B cell (primary cell): ENCODE data around the gene SERPINE1. TPM values are rescaled to one million over a fixed set of nuclear protein-coding genes. Genes with fewer than 3 reads are reported as not detected.
"Not testable (repeated sequence)": the region's sequence is repeated elsewhere in the genome, so short reads cannot be mapped to it uniquely, and the experiment has no call there.

Experiments
- ATAC-seq: fragments of 200-7000 bp; cut with Tn5 transposase; one replicate; pipeline ENCODE4 v1.10.0; 2021; ENCODE audit warnings: low read depth, mild to moderate bottlenecking, moderate number of reproducible peaks, moderate library complexity
- CTCF ChIA-PET: fragments of 350-600 bp; sonication (Branson Sonifier 250); formaldehyde crosslinking; loops from one replicate; lab custom pipeline; 2021; ENCODE audit warnings: antibody characterized with exemption, inconsistent platforms; lab: Charles Lee
- POLR2A ChIA-PET: fragments of 350-600 bp; sonication (Branson Sonifier 250); formaldehyde crosslinking; loops from one replicate; lab custom pipeline; 2021; ENCODE audit warnings: antibody characterized with exemption; lab: Charles Lee
- DNase-seq: peaks from one replicate; pipeline ENCODE4 v3.0.0; 2013
- H2AFZ ChIP-seq: 2 replicates; pipeline ENCODE4 v1.6.1; 2012; ENCODE audit warnings: mild to moderate bottlenecking, low read depth, low read length; ENCODE audit not compliant: insufficient read depth, poor library complexity, severe bottlenecking
- H3K27ac ChIP-seq, 2 donors: 1 replicate in 1 of 2; 2 replicates in 1 of 2; pipeline ENCODE4 v1.5.1; 2012 to 2013; ENCODE audit warnings: low read length in 2 of 2, mild to moderate bottlenecking in 2 of 2, moderate library complexity in 1 of 2
- H3K27me3 ChIP-seq, 4 experiments: fragments of 200-600 bp in 1 of 4; sonication (generic) in 1 of 4; replicated peaks in 1 of 4; 1 replicate in 2 of 4; 2 replicates in 2 of 4; pipeline versions ENCODE4 v1.6.1 to v1.7.0; 2013 to 2016; ENCODE audit warnings: low read length in 3 of 4, mild to moderate bottlenecking in 2 of 4, mixed read lengths in 1 of 4, moderate library complexity in 1 of 4; ENCODE audit not compliant: insufficient read depth in 4 of 4, control insufficient read depth in 3 of 4; ENCODE audit errors: control extremely low read depth in 1 of 4
- H3K36me3 ChIP-seq, 2 experiments: replicated peaks in 1 of 2; 1 replicate in 1 of 2; 2 replicates in 1 of 2; pipeline versions ENCODE4 v1.6.1 to v1.7.1; 2013; ENCODE audit warnings: low read length in 1 of 2; ENCODE audit not compliant: insufficient read depth in 2 of 2, control insufficient read depth in 1 of 2; ENCODE audit errors: control extremely low read depth in 1 of 2, extremely low read depth in 1 of 2
- H3K4me1 ChIP-seq, 2 donors: fragments of 200-600 bp in 1 of 2; sonication (generic) in 1 of 2; 1 replicate in 1 of 2; 2 replicates in 1 of 2; pipeline versions ENCODE4 v1.5.1 to v1.6.1; 2013 to 2017; ENCODE audit warnings: low read length in 2 of 2; ENCODE audit not compliant: control insufficient read depth in 2 of 2, insufficient read depth in 2 of 2
- H3K4me2 ChIP-seq: replicated peaks from 2 replicates; pipeline ENCODE3; 2012; ENCODE audit warnings: mild to moderate bottlenecking, low read depth, low read length; ENCODE audit not compliant: poor library complexity, severe bottlenecking
- H3K4me3 ChIP-seq, 5 experiments: fragments of 200-600 bp in 1 of 5; sonication (generic) in 1 of 5; 1 replicate in 3 of 5; 2 replicates in 2 of 5; pipeline versions ENCODE4 v1.5.1 to v1.7.0; 2011 to 2016; ENCODE audit warnings: low read length in 4 of 5, mild to moderate bottlenecking in 4 of 5, low read depth in 2 of 5, control low read depth in 1 of 5, moderate library complexity in 1 of 5; ENCODE audit not compliant: insufficient read depth in 1 of 5; ENCODE audit errors: control extremely low read depth in 1 of 5, extremely low read depth in 1 of 5
- H3K79me2 ChIP-seq: fragments of 200-600 bp; sonication (generic); one replicate; pipeline ENCODE4 v1.6.0; 2016; ENCODE audit warnings: low read length; ENCODE audit not compliant: control insufficient read depth, insufficient read depth
- H3K9ac ChIP-seq: fragments of 200-600 bp; sonication (generic); 2 replicates; pipeline ENCODE4 v1.6.1; 2017; ENCODE audit warnings: mild to moderate bottlenecking, low read length, moderate library complexity
- H3K9me3 ChIP-seq, 3 donors: one replicate each; pipeline versions ENCODE4 v1.6.1 to v1.7.1; 2013; ENCODE audit warnings: low read length in 2 of 3; ENCODE audit not compliant: control insufficient read depth in 2 of 3, insufficient read depth in 1 of 3; ENCODE audit errors: control extremely low read depth in 1 of 3
- H4K20me1 ChIP-seq: 2 replicates; pipeline ENCODE4 v1.6.0; 2012; ENCODE audit warnings: mild to moderate bottlenecking, low read length; ENCODE audit not compliant: insufficient read depth, control insufficient read depth, poor library complexity, severe bottlenecking
- H3K27ac Mint-ChIP-seq: one replicate; pipeline ENCODE4 v1.8.0; 2021; ENCODE audit warnings: mixed read lengths
- H3K27me3 Mint-ChIP-seq: one replicate; pipeline ENCODE4 v1.8.0; 2021; ENCODE audit warnings: mixed read lengths
- H3K4me1 Mint-ChIP-seq: one replicate; pipeline ENCODE4 v1.8.0; 2021; ENCODE audit warnings: mixed read lengths
- H3K4me3 Mint-ChIP-seq: one replicate; pipeline ENCODE4 v1.8.0; 2021; ENCODE audit warnings: mixed read lengths
- H3K9me3 Mint-ChIP-seq: one replicate; pipeline ENCODE4 v1.8.0; 2022; ENCODE audit warnings: mixed read lengths; ENCODE audit not compliant: insufficient read depth
- EZH2 ChIP-seq: IDR thresholded peaks from 2 replicates; pipeline ENCODE4 v1.6.1; 2012; ENCODE audit warnings: borderline replicate concordance, low read depth, mild to moderate bottlenecking, moderate library complexity, low read length; ENCODE audit not compliant: insufficient read depth, poor library complexity, severe bottlenecking
- WGBS: methylation state at CpG from one replicate; pipeline ENCODE4 v1.1.5; 2013; ENCODE audit warnings: missing lambda C conversion rate; ENCODE audit not compliant: insufficient coverage; 5-methylcytosine and 5-hydroxymethylcytosine counted together
- intact Hi-C: fragments of 100-400 bp; cut with micrococcal nuclease; formaldehyde crosslinking; loops from one replicate; pipeline ENCODE4 v1.10.0; 2022
- polyA plus RNA-seq: library from polyadenylated mRNA; depleted of rRNA; stranded (reverse); fragments of >200 nt; gene quantifications from 2 replicates; pipeline ENCODE4 v1.2.3, GENCODE V29; 2012
- total RNA-seq, 2 donors: library from RNA; stranded (reverse); fragments of 120-200 nt in 1 of 2; gene quantifications; 1 replicate in 1 of 2; 2 replicates in 1 of 2; pipeline versions ENCODE4 v1.2.3 to v1.2.4, GENCODE V29; 2013 to 2022
- TF ChIP-seq, protein P1 (sequence below): fragments of 200-600 bp; IDR thresholded peaks from one replicate; pipeline ENCODE4 v1.8.0; 2022; ENCODE audit warnings: antibody characterized with exemption, mild to moderate bottlenecking

Gene SERPINE1
- total and polyA plus RNA-seq, 2 donors (not counting 1 experiment from before 2014, with no cell fraction given): 0.07 to 0.09 TPM

DNA sequence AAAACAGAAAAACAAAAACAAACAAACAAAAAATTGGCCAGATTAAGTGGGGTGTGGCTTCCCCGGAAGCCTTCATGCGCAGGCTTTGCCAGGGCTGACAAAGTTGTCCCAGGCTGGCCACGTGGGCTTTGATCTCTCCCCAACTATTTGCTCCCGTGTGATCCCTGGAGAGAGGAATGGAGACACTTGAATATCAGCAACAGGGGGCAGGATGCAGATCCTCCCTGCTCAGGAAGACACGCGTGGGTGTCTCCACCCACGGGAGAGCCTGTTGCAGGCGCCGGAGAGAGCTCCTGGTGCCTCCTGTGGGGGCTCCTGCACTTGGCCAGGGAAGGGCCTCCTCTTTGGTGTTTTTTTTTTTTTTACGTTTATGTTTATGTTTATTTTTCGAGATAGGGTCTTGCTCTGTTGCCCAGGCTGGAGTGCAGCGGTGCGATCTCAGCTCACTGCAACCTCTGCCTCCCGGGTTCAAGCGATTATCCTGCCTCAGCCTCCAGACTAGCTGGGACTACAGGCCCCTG is 22.7 kb upstream of the SERPINE1 start:
- Histone ChIP-seq H3K79me2 (no peaks in the 10 kb centered on the region), H3K36me3 (no peaks in the 10 kb centered on the region), H4K20me1 (no peaks in the 10 kb centered on the region), H3K27ac (no peak overlapping the region), H3K4me2 (no peak overlapping the region), H3K27me3 (peaks cover 0 to 46% (median 10%) of the 10 kb centered on the region in 4 experiments), H2AFZ (no peak overlapping the region), H3K4me3 (no peak overlapping the region), H3K9me3 (peaks cover 0 to 5% (median 0%) of the 10 kb centered on the region in 3 donors), H3K9ac (no peak overlapping the region), H3K4me1 (no peaks in the 10 kb centered on the region)
- TF ChIP-seq EZH2: no peak
- TF ChIP-seq, protein P1, sequence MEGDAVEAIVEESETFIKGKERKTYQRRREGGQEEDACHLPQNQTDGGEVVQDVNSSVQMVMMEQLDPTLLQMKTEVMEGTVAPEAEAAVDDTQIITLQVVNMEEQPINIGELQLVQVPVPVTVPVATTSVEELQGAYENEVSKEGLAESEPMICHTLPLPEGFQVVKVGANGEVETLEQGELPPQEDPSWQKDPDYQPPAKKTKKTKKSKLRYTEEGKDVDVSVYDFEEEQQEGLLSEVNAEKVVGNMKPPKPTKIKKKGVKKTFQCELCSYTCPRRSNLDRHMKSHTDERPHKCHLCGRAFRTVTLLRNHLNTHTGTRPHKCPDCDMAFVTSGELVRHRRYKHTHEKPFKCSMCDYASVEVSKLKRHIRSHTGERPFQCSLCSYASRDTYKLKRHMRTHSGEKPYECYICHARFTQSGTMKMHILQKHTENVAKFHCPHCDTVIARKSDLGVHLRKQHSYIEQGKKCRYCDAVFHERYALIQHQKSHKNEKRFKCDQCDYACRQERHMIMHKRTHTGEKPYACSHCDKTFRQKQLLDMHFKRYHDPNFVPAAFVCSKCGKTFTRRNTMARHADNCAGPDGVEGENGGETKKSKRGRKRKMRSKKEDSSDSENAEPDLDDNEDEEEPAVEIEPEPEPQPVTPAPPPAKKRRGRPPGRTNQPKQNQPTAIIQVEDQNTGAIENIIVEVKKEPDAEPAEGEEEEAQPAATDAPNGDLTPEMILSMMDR: no peak
- no peak overlapping the region for H3K4me3 Mint-ChIP-seq
- ATAC-seq: no peak
- intact Hi-C loops: no loop called here
- no peak overlapping the region for H3K27ac Mint-ChIP-seq
- H3K9me3 Mint-ChIP-seq: no peaks in the 10 kb centered on the region
- peaks cover 38% of the 10 kb centered on the region for H3K27me3 Mint-ChIP-seq
- ChIA-PET CTCF (no interaction called here), POLR2A (no interaction called here)
- no peaks in the 10 kb centered on the region for H3K4me1 Mint-ChIP-seq
- 91% methylated on average over 14 of the region's 15 CpGs for WGBS
- no peak for DNase-seq

DNA sequence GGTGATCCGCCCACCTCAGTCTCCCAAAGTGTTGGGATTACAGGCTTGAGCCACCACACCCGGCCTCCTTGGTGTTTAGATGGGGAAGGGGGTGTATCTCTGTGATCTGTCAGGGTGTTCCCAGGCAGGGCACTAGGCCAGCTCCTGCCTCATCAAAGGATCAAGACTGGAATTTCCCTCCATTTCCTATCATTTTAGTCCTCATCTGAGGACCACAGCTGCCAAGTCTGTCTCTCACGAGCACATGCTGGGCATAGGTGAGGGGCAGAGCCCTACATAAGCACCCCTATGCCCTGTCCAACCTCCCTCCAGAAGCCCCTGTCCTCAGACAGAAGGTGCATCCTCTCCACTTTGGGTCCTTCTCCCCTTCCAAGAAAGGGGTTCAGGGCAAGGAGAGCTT is 22.1 kb upstream of the SERPINE1 start:
- intact Hi-C loops: no loop called here
- Histone ChIP-seq H3K4me3 (no peak overlapping the region), H3K9me3 (peaks cover 0 to 5% (median 0%) of the 10 kb centered on the region in 3 donors), H3K9ac (no peak overlapping the region), H3K79me2 (no peaks in the 10 kb centered on the region), H4K20me1 (no peaks in the 10 kb centered on the region), H3K4me2 (no peak overlapping the region), H3K27me3 (peaks cover 0 to 43% (median 10%) of the 10 kb centered on the region in 4 experiments), H3K36me3 (no peaks in the 10 kb centered on the region), H2AFZ (no peak overlapping the region), H3K4me1 (no peaks in the 10 kb centered on the region), H3K27ac (no peak overlapping the region)
- POLR2A ChIA-PET: no interaction called here
- Mint-ChIP-seq H3K27me3 (peaks cover 39% of the 10 kb centered on the region), H3K4me1 (no peaks in the 10 kb centered on the region), H3K9me3 (no peaks in the 10 kb centered on the region), H3K4me3 (no peak overlapping the region), H3K27ac (no peak overlapping the region)
- DNase-seq: no peak
- 57% methylated on average over 1 of the region's 3 CpGs for WGBS
- no peak for TF ChIP-seq EZH2
- TF ChIP-seq, protein P1: no peak
- CTCF ChIA-PET: no interaction called here
- ATAC-seq: no peak

DNA sequence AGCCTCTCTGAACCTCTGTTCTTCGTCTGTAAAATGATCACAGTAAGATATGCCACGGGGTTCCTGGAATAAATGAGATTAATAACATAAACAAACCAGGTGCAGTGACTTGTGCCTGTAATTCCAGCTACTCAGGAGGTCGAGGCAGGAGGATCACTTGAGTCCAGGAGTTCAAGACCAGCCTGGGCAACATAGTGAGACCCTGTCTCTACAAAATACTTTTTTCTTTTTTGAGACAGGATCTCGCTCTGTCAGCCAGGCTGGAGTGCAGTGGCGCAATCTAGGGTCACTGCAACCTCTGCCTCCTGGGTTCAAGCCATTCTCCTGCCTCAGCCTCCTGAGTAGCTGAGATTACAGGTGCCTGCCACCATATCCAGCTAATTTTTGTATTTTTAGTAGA is 21.7 kb upstream of the SERPINE1 start:
- H3K4me1 Mint-ChIP-seq, H3K9me3 Mint-ChIP-seq, H3K9ac ChIP-seq, H3K4me2 ChIP-seq, H3K27ac Mint-ChIP-seq, H4K20me1 ChIP-seq, ATAC-seq, H3K27ac ChIP-seq, intact Hi-C loops, H3K4me3 ChIP-seq, H3K79me2 ChIP-seq, POLR2A ChIA-PET, H3K4me3 Mint-ChIP-seq, H3K4me1 ChIP-seq, H3K36me3 ChIP-seq, CTCF ChIA-PET, H3K9me3 ChIP-seq, H2AFZ ChIP-seq, DNase-seq: not testable (repeated sequence)
- 91% methylated on average over 5 of the region's 5 CpGs for WGBS
- H3K27me3 ChIP-seq: peaks cover 0 to 39% (median 9%) of the 10 kb centered on the region in 4 experiments
- H3K27me3 Mint-ChIP-seq: peaks cover 41% of the 10 kb centered on the region
